WTC11 (cell line): ENCODE results near the gene SH3YL1. TPM values are rescaled to one million over a fixed set of nuclear protein-coding genes. Genes with fewer than 3 reads are reported as not detected.

Source experiments
- ATAC-seq: fragments of 200-7000 bp; cut with Tn5 transposase; 2 replicates; pipeline ENCODE4 v1.10.0; 2021; ENCODE audit warnings: mild to moderate bottlenecking, moderate library complexity
- CTCF ChIA-PET: fragments of 300-600 bp; sonication (Branson Sonifier 250); formaldehyde crosslinking; loops from one replicate; lab custom pipeline; 2021; ENCODE audit warnings: antibody characterized with exemption; lab: Charles Lee
- POLR2A ChIA-PET: fragments of 350-600 bp; sonication (Branson Sonifier 250); formaldehyde crosslinking; loops from one replicate; lab custom pipeline; 2021; ENCODE audit warnings: antibody characterized with exemption; lab: Charles Lee
- DNase-seq: peaks from one replicate; pipeline ENCODE4 v3.0.0; 2021; ENCODE audit warnings: low spot score
- H3K27ac Mint-ChIP-seq: 2 replicates; pipeline ENCODE4 v1.8.0; 2021; ENCODE audit warnings: mixed read lengths
- H3K27me3 Mint-ChIP-seq: 2 replicates; pipeline ENCODE4 v1.8.0; 2021; ENCODE audit warnings: low read depth, mild to moderate bottlenecking, moderate library complexity, mixed read lengths
- H3K36me3 Mint-ChIP-seq: 2 replicates; pipeline ENCODE4 v1.8.0; 2021; ENCODE audit warnings: mixed read lengths
- H3K4me1 Mint-ChIP-seq: 2 replicates; pipeline ENCODE4 v1.8.0; 2022; ENCODE audit warnings: mixed read lengths
- H3K4me3 Mint-ChIP-seq: 2 replicates; pipeline ENCODE4 v1.8.0; 2021; ENCODE audit warnings: mild to moderate bottlenecking, moderate library complexity, mixed read lengths
- H3K9me3 Mint-ChIP-seq: 2 replicates; pipeline ENCODE4 v1.8.0; 2021; ENCODE audit warnings: mixed read lengths
- CREB1 ChIP-seq: sonication (generic); formaldehyde crosslinking; IDR thresholded peaks from 2 replicates; pipeline ENCODE4 v1.8.0; 2023; ENCODE audit warnings: mild to moderate bottlenecking, missing genetic modification reagents
- HMGA2 ChIP-seq: fragments of 250-450 bp; sonication (Bioruptor Pico); IDR thresholded peaks from 2 replicates; pipeline ENCODE4 v1.4.0; 2021; ENCODE audit warnings: mild to moderate bottlenecking, moderate library complexity
- MXD4 ChIP-seq: fragments of 250-450 bp; sonication (Bioruptor Pico); IDR thresholded peaks from 2 replicates; pipeline ENCODE4 v1.8.0; 2021; ENCODE audit warnings: mild to moderate bottlenecking, moderate library complexity, borderline replicate concordance
- MYBL2 ChIP-seq: sonication (generic); formaldehyde crosslinking; IDR thresholded peaks from 2 replicates; pipeline ENCODE4 v1.8.1; 2023; ENCODE audit warnings: mild to moderate bottlenecking, moderate library complexity, missing genetic modification reagents
- NFE2L1 ChIP-seq: sonication (generic); formaldehyde crosslinking; IDR thresholded peaks from 2 replicates; pipeline ENCODE4 v1.8.1; 2023; ENCODE audit warnings: missing genetic modification reagents
- OVOL2 ChIP-seq: fragments of 250-450 bp; sonication (Bioruptor Pico); IDR thresholded peaks from 2 replicates; pipeline ENCODE4 v1.9.0; 2021; ENCODE audit warnings: mild to moderate bottlenecking, borderline replicate concordance
- SMAD3 ChIP-seq: sonication (generic); formaldehyde crosslinking; IDR thresholded peaks from 2 replicates; pipeline ENCODE4 v1.8.0; 2022; ENCODE audit warnings: missing genetic modification reagents, mild to moderate bottlenecking, borderline replicate concordance
- TEAD4 ChIP-seq: sonication (generic); formaldehyde crosslinking; IDR thresholded peaks from 2 replicates; pipeline ENCODE4 v1.8.0; 2022; ENCODE audit warnings: mild to moderate bottlenecking, missing genetic modification reagents
- ZNF317 ChIP-seq: sonication (generic); formaldehyde crosslinking; IDR thresholded peaks from 2 replicates; pipeline ENCODE4 v1.8.1; 2023; ENCODE audit warnings: low read depth, mild to moderate bottlenecking, moderate library complexity, missing genetic modification reagents, borderline replicate concordance
- ZNF671 ChIP-seq: fragments of 250-450 bp; sonication (Bioruptor Pico); IDR thresholded peaks from 2 replicates; pipeline ENCODE4 v1.8.0; 2021; ENCODE audit warnings: mild to moderate bottlenecking
- total RNA-seq: library from RNA; stranded (reverse); gene quantifications from 3 replicates; pipeline ENCODE4 v1.2.3, GENCODE V29; 2021
- TF ChIP-seq, protein P1 (sequence below): sonication (generic); formaldehyde crosslinking; IDR thresholded peaks from 2 replicates; pipeline ENCODE4 v1.8.0; 2022; ENCODE audit warnings: missing genetic modification reagents
- TF ChIP-seq, protein P2 (sequence below): fragments of 250-450 bp; sonication (Bioruptor Pico); IDR thresholded peaks from 2 replicates; pipeline ENCODE4 v1.9.0; 2021; ENCODE audit warnings: mild to moderate bottlenecking
- TF ChIP-seq, protein P3 (sequence below): fragments of 250-450 bp; sonication (Bioruptor Pico); IDR thresholded peaks from 2 replicates; pipeline ENCODE4 v1.9.0; 2021; ENCODE audit warnings: mild to moderate bottlenecking, borderline replicate concordance
- TF ChIP-seq, protein P4 (sequence below): sonication (generic); formaldehyde crosslinking; conservative IDR thresholded peaks from 2 replicates; pipeline ENCODE4 v1.8.1; 2022; ENCODE audit warnings: mild to moderate bottlenecking, missing genetic modification reagents
- TF ChIP-seq, protein P5 (sequence below): fragments of 250-450 bp; sonication (Bioruptor Pico); IDR thresholded peaks from 2 replicates; pipeline ENCODE4 v1.9.0; 2021; ENCODE audit warnings: mild to moderate bottlenecking

Gene SH3YL1
- total RNA-seq, 1 experiment from 2014 or later, result 26.4 TPM

DNA sequence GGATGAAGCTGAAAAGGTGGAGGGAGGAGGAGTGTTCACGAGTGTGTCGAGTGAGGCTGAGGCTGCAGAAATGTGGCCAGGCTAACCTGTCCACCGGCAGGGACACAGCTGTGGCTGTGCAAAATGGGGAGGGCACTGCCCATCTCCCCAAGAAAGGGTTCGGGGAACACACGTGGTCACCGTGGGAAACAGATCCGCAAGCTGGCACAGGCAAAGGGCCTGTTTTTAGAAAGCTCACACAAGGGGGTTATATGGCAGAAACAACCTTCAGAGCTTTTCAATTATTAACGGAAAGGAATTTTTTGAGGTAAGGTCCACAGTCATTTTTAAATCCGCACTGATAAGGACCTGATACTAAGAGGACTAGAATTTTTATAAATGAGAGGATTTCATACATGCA, 35.7 kb downstream of the SH3YL1 start (continued):
- TF ChIP-seq, protein P1, sequence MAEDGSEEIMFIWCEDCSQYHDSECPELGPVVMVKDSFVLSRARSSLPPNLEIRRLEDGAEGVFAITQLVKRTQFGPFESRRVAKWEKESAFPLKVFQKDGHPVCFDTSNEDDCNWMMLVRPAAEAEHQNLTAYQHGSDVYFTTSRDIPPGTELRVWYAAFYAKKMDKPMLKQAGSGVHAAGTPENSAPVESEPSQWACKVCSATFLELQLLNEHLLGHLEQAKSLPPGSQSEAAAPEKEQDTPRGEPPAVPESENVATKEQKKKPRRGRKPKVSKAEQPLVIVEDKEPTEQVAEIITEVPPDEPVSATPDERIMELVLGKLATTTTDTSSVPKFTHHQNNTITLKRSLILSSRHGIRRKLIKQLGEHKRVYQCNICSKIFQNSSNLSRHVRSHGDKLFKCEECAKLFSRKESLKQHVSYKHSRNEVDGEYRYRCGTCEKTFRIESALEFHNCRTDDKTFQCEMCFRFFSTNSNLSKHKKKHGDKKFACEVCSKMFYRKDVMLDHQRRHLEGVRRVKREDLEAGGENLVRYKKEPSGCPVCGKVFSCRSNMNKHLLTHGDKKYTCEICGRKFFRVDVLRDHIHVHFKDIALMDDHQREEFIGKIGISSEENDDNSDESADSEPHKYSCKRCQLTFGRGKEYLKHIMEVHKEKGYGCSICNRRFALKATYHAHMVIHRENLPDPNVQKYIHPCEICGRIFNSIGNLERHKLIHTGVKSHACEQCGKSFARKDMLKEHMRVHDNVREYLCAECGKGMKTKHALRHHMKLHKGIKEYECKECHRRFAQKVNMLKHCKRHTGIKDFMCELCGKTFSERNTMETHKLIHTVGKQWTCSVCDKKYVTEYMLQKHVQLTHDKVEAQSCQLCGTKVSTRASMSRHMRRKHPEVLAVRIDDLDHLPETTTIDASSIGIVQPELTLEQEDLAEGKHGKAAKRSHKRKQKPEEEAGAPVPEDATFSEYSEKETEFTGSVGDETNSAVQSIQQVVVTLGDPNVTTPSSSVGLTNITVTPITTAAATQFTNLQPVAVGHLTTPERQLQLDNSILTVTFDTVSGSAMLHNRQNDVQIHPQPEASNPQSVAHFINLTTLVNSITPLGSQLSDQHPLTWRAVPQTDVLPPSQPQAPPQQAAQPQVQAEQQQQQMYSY, result no peak
- TF ChIP-seq OVOL2 (CRISPR knock-in tag), result no peak
- TF ChIP-seq, protein P2, sequence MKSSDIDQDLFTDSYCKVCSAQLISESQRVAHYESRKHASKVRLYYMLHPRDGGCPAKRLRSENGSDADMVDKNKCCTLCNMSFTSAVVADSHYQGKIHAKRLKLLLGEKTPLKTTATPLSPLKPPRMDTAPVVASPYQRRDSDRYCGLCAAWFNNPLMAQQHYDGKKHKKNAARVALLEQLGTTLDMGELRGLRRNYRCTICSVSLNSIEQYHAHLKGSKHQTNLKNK (CRISPR knock-in tag), result no peak
- no peak for TF ChIP-seq TEAD4 (CRISPR knock-in tag)
- no peak for TF ChIP-seq ZNF317 (CRISPR knock-in tag)
- TF ChIP-seq, protein P3, sequence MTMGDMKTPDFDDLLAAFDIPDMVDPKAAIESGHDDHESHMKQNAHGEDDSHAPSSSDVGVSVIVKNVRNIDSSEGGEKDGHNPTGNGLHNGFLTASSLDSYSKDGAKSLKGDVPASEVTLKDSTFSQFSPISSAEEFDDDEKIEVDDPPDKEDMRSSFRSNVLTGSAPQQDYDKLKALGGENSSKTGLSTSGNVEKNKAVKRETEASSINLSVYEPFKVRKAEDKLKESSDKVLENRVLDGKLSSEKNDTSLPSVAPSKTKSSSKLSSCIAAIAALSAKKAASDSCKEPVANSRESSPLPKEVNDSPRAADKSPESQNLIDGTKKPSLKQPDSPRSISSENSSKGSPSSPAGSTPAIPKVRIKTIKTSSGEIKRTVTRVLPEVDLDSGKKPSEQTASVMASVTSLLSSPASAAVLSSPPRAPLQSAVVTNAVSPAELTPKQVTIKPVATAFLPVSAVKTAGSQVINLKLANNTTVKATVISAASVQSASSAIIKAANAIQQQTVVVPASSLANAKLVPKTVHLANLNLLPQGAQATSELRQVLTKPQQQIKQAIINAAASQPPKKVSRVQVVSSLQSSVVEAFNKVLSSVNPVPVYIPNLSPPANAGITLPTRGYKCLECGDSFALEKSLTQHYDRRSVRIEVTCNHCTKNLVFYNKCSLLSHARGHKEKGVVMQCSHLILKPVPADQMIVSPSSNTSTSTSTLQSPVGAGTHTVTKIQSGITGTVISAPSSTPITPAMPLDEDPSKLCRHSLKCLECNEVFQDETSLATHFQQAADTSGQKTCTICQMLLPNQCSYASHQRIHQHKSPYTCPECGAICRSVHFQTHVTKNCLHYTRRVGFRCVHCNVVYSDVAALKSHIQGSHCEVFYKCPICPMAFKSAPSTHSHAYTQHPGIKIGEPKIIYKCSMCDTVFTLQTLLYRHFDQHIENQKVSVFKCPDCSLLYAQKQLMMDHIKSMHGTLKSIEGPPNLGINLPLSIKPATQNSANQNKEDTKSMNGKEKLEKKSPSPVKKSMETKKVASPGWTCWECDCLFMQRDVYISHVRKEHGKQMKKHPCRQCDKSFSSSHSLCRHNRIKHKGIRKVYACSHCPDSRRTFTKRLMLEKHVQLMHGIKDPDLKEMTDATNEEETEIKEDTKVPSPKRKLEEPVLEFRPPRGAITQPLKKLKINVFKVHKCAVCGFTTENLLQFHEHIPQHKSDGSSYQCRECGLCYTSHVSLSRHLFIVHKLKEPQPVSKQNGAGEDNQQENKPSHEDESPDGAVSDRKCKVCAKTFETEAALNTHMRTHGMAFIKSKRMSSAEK, result no peak
- TF ChIP-seq NFE2L1 (CRISPR knock-in tag), result no peak
- TF ChIP-seq, protein P4, sequence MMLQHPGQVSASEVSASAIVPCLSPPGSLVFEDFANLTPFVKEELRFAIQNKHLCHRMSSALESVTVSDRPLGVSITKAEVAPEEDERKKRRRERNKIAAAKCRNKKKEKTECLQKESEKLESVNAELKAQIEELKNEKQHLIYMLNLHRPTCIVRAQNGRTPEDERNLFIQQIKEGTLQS, result no peak
- no peak for TF ChIP-seq CREB1 (CRISPR knock-in tag)
- TF ChIP-seq HMGA2 (CRISPR knock-in tag), result no peak
- TF ChIP-seq SMAD3 (CRISPR knock-in tag), result no peak

DNA sequence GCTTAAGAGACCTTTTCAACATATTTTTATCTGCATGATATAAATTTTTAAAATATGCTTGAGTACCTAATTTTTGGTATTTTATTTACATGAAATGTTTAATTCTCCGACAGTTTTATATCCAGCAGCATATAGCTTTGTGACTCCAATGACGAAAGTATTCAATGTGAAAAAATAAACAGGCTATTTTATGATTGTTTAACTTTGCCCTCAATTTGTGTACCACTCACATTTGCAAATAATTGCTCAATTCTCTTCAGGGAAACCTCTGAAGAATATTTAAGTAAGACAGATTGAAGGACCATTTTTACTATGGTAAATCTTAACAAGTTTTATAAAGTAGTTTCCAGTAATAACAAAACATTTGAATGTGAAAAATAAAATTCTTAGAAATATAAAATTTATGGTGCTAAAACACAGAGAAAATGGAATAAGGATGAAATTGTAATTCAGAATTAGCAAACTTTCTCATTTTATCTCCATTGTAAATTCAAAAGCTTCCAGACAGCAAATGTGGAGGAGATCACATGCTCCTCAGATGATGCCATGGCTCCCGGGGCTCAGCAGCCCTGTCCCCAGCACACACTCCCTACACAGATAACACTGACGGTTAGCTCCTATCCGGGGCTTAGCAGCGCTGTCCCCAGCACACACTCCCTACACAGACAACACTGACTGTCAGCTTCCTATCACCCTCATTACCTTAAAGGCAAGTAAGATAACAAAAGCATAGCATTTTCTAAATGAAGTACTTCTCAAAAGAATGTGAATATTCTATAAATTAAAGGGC, 39.7 kb downstream of the SH3YL1 start:
- POLR2A ChIA-PET, result no interaction called here
- no peak for DNase-seq
- no peak overlapping the region for H3K4me3 Mint-ChIP-seq
- no peak for ATAC-seq
- H3K4me1 Mint-ChIP-seq, result no peaks in the 10 kb centered on the region
- no peak overlapping the region; the same call in 1 of the 2 replicates for H3K27ac Mint-ChIP-seq
- CTCF ChIA-PET, result no interaction called here
- H3K27me3 Mint-ChIP-seq, result no peaks in the 10 kb centered on the region
- no peaks in the 10 kb centered on the region for H3K9me3 Mint-ChIP-seq
- peaks cover 26% of the 10 kb centered on the region for H3K36me3 Mint-ChIP-seq
- TF ChIP-seq MYBL2 (CRISPR knock-in tag) (no peak), ZNF671 (CRISPR knock-in tag) (no peak), MXD4 (no peak)
- TF ChIP-seq, protein P3, result no peak
- TF ChIP-seq, protein P5, sequence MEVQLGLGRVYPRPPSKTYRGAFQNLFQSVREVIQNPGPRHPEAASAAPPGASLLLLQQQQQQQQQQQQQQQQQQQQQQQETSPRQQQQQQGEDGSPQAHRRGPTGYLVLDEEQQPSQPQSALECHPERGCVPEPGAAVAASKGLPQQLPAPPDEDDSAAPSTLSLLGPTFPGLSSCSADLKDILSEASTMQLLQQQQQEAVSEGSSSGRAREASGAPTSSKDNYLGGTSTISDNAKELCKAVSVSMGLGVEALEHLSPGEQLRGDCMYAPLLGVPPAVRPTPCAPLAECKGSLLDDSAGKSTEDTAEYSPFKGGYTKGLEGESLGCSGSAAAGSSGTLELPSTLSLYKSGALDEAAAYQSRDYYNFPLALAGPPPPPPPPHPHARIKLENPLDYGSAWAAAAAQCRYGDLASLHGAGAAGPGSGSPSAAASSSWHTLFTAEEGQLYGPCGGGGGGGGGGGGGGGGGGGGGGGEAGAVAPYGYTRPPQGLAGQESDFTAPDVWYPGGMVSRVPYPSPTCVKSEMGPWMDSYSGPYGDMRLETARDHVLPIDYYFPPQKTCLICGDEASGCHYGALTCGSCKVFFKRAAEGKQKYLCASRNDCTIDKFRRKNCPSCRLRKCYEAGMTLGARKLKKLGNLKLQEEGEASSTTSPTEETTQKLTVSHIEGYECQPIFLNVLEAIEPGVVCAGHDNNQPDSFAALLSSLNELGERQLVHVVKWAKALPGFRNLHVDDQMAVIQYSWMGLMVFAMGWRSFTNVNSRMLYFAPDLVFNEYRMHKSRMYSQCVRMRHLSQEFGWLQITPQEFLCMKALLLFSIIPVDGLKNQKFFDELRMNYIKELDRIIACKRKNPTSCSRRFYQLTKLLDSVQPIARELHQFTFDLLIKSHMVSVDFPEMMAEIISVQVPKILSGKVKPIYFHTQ, result no peak
- TF ChIP-seq, protein P1, result no peak
